Endothelial cell of umbilical vein (primary cell): ENCODE results near the gene MINDY2.

ENCODE experiments used
- MYC ChIP-seq: IDR thresholded peaks from one replicate; pipeline ENCODE4 v1.6.1; 2011; ENCODE audit warnings: mild to moderate bottlenecking, low read depth, low read length
- TF ChIP-seq, protein P1 (sequence below), 2 donors: IDR thresholded peaks; 1 replicate in 1 of 2; 2 replicates in 1 of 2; pipeline ENCODE4 v1.5.1; 2011; ENCODE audit warnings: low read length in 2 of 2, mild to moderate bottlenecking in 2 of 2, moderate library complexity in 2 of 2, control low read depth in 1 of 2, inconsistent platforms in 1 of 2, low read depth in 1 of 2; ENCODE audit not compliant: insufficient read depth in 1 of 2; ENCODE audit errors: extremely low read depth in 1 of 2

- TF ChIP-seq, protein P1, sequence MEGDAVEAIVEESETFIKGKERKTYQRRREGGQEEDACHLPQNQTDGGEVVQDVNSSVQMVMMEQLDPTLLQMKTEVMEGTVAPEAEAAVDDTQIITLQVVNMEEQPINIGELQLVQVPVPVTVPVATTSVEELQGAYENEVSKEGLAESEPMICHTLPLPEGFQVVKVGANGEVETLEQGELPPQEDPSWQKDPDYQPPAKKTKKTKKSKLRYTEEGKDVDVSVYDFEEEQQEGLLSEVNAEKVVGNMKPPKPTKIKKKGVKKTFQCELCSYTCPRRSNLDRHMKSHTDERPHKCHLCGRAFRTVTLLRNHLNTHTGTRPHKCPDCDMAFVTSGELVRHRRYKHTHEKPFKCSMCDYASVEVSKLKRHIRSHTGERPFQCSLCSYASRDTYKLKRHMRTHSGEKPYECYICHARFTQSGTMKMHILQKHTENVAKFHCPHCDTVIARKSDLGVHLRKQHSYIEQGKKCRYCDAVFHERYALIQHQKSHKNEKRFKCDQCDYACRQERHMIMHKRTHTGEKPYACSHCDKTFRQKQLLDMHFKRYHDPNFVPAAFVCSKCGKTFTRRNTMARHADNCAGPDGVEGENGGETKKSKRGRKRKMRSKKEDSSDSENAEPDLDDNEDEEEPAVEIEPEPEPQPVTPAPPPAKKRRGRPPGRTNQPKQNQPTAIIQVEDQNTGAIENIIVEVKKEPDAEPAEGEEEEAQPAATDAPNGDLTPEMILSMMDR (IDR thresholded peaks at IDR 0.05; ENCODE audit: extremely low read depth in 1 of 2, insufficient read depth in 1 of 2, low read depth in 1 of 2, low read length in 2 of 2) = no peak
- no peak for TF ChIP-seq MYC
Measured at GRCh38 chr15:58830556-58830955, 59.5 kb downstream of the MINDY2 start.
